Urinary bladder (tissue), 4 donors: ENCODE data around the gene BACE1. TPM values are rescaled to one million over a fixed set of nuclear protein-coding genes. Genes with fewer than 3 reads are reported as not detected.

ENCODE experiments used
- DNase-seq: peaks from one replicate; pipeline ENCODE4 v3.0.0-alpha.2; 2015; ENCODE audit errors: extremely low spot score
- H3K27ac ChIP-seq: one replicate; pipeline ENCODE4 v1.5.1; 2013; ENCODE audit warnings: low read depth, mild to moderate bottlenecking, moderate library complexity
- H3K36me3 ChIP-seq: one replicate; pipeline ENCODE4 v1.6.1; 2013; ENCODE audit warnings: mild to moderate bottlenecking, moderate library complexity; ENCODE audit not compliant: insufficient read depth
- H3K4me1 ChIP-seq: one replicate; pipeline ENCODE4 v1.6.1; 2013; ENCODE audit warnings: mild to moderate bottlenecking, moderate library complexity; ENCODE audit not compliant: insufficient read depth
- H3K4me3 ChIP-seq: one replicate; pipeline ENCODE4 v1.5.1; 2013; ENCODE audit warnings: low read depth, low read length
- WGBS: extraction: QIAGEN DNeasy Blood & Tissue Kit; methylation state at CpG from one replicate; pipeline ENCODE4 v1.1.7; 2013; 5-methylcytosine and 5-hydroxymethylcytosine counted together
- polyA plus RNA-seq: library from polyadenylated mRNA; stranded (reverse); fragments of 200-250 nt; gene quantifications from one replicate; pipeline ENCODE4 v1.2.3, GENCODE V29; 2013
- total RNA-seq: library from RNA; depleted of rRNA; stranded (reverse); fragments of >200 nt; gene quantifications from one replicate; pipeline ENCODE4 v1.2.3, GENCODE V29; 2014
- donor health status: healthy with polysubstance abuse.
- donor health status: healthy.

Gene BACE1
- total and polyA plus RNA-seq, 2 donors, result 19.1 to 20.0 TPM

DNA sequence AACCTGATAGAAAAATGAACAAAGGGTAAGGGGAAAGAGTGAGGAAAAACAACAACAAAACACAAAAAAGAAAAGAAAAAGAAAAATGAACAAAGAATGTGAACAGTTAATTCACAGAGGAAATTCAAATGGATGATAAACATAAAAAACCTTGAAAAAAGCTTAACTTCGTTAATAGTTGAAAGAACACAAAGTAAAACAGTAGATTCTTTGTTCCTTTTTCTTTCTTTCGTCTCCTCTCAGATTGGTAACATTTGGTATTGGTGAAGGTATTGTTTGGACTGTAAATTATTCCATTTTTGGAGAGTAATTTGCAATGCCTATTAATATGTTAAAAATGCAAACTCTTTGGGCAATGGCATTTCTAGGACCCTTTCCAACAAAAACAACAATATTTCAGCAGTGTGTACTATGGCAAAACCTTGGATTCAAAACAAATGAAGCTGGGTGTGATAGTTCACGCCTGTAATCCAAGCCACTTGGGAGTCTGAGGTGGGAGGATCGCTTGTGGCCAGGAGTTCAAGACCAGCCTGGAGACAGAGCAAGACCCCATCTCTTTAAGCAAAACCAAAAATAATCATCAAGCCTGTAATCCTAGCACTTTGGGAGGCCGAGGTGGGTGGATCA, 3.3 kb upstream of the BACE1 start:
- Histone ChIP-seq H3K27ac (no peak overlapping the region), H3K4me1 (no peaks in the 10 kb centered on the region), H3K36me3 (no peaks in the 10 kb centered on the region), H3K4me3 (no peak overlapping the region)
- no peak for DNase-seq
- 79% methylated on average over 5 of the region's 5 CpGs for WGBS

DNA sequence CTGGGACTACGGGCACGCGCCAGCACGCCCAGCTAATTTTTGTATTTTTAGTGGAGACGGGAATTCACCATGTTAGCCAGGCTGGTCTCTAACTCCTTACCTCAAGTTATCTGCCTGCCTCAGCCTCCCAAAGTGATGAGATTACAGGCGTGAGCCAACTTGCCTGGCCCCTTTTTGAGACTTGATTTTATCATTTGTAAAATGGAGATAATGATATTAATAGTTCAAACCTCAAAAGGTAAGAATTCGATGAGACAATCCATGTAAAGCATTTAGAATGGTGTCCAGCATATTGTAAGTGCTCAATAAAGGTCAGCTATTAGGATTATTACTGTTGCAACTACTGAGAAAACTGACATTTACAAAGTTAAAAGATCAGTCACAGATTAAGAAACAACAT, 2.7 kb upstream of the BACE1 start:
- WGBS, result 77% methylated on average over 7 of the region's 7 CpGs
- Histone ChIP-seq H3K4me3 (no peak overlapping the region), H3K36me3 (no peaks in the 10 kb centered on the region), H3K4me1 (no peaks in the 10 kb centered on the region), H3K27ac (no peak overlapping the region)
- no peak for DNase-seq

DNA sequence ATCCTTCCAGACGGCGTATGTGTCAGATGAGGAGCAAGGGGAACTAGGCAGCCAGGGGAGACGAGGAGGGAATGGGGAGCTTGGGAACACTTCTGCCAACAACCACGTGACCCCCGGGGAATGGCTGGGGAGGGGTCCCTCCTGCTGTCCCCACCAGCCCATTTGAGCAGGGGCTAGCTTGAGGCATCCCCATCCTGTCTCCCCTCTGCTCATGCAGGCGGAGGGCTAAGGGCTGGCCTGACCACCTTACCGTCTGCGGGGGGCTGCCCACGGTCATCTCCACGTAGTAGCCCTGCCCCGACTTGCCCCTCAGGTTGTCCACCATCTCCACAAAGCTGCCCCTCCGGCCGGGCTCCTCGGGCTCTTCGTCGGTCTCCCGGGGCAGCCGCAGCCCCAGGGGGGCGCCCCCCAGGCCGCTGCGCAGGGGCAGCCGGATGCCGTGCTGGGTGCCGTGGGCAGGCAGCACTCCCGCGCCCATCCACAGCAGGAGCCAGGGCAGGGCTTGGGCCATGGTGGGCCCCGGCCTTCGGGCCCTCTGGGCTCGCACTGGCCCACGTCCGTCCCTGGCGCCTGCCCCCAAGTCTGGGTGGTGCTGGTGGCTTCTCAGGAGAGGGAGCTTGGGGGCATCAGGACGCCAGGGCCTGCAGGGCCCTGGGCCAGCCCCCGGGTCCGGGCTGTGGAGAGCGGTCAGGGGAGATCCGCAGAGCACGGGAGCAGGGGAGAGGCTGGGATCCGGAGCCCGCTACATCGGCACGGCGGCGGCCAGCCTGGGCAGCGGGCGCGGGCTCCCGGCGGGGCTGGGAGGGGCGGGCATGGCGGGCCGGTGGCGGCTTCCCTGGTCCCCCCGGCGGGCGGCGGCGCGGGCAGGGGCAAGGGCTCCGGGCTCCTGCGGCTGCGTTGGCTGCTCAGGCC, 515 bp downstream of the BACE1 start:
- Histone ChIP-seq H3K36me3 (no peaks in the 10 kb centered on the region), H3K4me3 (peak overlapping the region; percentile 98), H3K4me1 (no peaks in the 10 kb centered on the region), H3K27ac (no peak overlapping the region)
- no peak for DNase-seq
- 2% methylated on average over 62 of the region's 62 CpGs for WGBS

DNA sequence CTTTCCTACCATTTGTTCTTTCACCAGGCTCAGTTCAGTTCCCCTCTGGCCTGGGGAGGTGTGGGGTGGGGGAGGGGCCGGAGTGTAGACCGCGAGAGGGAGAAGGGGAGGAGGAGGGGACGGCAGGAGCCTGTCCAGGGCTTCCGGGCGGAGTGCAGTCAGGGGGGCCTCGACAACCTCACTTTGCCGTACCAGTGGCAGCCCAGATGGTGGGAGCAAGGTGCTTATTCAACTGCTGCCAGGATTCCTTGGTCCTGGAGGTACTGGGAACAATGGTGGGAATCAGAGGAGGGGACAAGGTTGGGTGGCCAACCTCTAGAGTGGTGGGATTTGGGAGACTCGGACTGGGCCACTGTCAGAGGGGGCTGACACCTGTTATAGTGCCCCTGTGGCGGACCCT, 1.2 kb downstream of the BACE1 start:
- no peak overlapping the region for H3K27ac ChIP-seq
- DNase-seq, result no peak
- no peaks in the 10 kb centered on the region for H3K4me1 ChIP-seq
- WGBS, result 16% methylated on average over 10 of the region's 10 CpGs
- peak overlapping the region; percentile 98 for H3K4me3 ChIP-seq
- no peaks in the 10 kb centered on the region for H3K36me3 ChIP-seq

DNA sequence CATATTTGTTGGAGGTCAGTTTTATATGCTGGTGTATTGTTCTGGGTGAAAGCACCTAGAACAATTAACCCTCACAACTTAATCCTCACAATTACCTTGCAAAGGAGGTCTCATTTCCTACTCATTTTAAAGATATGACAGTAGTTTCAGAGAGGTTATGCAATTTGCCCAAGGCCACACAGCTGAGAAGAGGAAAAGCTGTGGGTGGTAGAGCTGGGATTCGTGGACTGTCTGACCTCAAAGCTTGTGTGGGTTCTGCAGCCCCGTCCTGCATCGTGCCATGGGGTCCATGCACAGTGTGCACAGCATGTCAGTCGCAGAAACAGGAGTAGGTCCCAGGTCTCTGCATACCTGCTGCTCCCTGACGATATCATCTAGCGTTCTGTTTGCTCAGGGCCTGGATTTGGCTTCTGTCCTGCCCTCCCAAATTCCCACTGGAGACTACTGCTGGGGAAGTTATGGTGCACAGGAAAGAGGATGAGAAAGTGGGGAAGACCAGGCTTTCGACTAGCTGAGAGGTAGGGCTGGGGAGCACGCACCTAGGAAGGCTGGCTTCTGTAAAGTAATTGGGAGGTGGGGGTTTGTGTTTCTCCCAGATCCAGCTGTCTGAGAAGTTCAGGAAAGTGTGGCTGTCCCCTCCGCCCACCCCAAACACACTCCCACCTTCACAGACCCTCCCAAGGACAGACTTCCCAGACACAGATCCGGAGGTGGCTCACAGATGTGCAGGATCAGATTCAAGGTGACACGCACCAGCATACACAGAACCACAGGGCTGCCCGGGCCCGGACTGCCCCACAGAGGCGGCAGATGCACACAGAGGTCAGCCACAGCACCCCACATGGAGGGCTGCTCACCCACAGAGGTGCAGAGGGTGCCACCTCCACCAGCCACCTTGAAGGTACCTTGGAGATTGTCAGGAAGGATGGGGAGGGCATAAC, 2.0 kb downstream of the BACE1 start:
- Histone ChIP-seq H3K36me3 (no peaks in the 10 kb centered on the region), H3K27ac (no peak overlapping the region), H3K4me1 (no peaks in the 10 kb centered on the region), H3K4me3 (no peak overlapping the region)
- WGBS, result 79% methylated on average over 14 of the region's 14 CpGs
- no peak for DNase-seq

DNA sequence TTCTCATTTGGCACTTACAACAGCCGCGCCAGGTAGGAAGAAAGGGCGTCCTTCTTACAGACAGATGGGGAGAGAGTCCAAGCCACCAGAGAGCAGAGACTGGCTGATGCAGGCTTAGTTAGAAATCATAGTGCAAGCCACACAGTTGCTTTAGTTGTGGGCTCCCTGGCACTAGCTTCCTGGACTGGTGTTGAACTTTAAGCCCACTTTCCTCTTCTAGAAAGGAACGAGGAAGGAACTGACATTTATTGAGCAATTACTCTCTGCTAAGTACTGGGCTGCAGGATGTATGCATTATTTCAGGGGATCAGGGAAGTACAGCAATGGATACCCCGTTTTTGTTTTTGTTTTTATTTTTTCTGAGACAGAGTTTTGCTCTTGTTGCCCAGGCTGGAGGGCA, 3.0 kb downstream of the BACE1 start:
- no peak overlapping the region for H3K4me3 ChIP-seq
- DNase-seq, result no peak
- no peak overlapping the region for H3K27ac ChIP-seq
- H3K36me3 ChIP-seq, result no peaks in the 10 kb centered on the region
- 79% methylated on average over 5 of the region's 5 CpGs for WGBS
- no peaks in the 10 kb centered on the region for H3K4me1 ChIP-seq

DNA sequence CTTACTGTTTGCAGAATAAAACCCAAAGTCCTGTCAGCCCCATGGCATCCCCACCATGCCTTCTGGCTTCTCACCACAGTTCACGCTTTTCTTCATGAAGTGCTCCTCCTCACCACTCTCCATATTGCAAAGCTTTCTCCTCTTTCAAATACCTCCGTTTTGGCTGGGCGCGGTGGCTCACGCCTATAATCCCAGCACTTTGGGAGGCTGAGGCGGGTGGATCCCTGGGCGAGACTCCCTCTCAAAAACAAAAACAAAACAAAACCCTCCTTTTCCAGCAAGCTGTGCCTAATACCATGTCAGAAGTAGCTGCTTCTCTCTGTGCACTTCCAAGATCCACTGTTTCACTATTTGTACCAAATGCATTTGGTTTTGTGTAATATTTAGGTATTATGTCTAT, 6.7 kb downstream of the BACE1 start:
- no peaks in the 10 kb centered on the region for H3K36me3 ChIP-seq
- no peak for DNase-seq
- H3K4me3 ChIP-seq, result no peak overlapping the region
- no peaks in the 10 kb centered on the region for H3K4me1 ChIP-seq
- no peak overlapping the region for H3K27ac ChIP-seq
- WGBS, result 87% methylated on average over 7 of the region's 7 CpGs

DNA sequence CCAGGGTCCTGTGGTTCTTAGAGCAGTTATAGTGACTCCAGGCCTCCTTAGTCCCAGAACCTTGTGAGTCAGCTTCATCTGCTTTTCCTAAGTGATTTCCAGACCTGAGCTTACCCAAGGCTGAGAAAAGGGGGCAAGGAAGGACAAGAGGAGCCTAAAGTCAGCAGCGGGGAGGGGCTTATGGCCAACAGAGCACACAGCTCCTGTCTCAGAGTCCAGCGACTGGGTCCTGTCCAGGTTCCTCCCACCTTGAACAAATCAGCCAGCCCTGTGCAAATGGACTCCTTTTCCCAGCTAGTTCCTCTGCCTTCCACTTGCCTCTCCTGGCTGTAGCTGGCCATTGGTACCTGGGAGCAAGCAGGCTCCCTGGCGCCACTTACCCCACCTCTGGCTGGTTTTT, 10.9 kb downstream of the BACE1 start:
- H3K36me3 ChIP-seq, result no peaks in the 10 kb centered on the region
- no peak for DNase-seq
- H3K4me1 ChIP-seq, result no peaks in the 10 kb centered on the region
- WGBS, result 95% methylated on average over 3 of the region's 3 CpGs
- H3K27ac ChIP-seq, result no peak overlapping the region
- H3K4me3 ChIP-seq, result no peak overlapping the region

DNA sequence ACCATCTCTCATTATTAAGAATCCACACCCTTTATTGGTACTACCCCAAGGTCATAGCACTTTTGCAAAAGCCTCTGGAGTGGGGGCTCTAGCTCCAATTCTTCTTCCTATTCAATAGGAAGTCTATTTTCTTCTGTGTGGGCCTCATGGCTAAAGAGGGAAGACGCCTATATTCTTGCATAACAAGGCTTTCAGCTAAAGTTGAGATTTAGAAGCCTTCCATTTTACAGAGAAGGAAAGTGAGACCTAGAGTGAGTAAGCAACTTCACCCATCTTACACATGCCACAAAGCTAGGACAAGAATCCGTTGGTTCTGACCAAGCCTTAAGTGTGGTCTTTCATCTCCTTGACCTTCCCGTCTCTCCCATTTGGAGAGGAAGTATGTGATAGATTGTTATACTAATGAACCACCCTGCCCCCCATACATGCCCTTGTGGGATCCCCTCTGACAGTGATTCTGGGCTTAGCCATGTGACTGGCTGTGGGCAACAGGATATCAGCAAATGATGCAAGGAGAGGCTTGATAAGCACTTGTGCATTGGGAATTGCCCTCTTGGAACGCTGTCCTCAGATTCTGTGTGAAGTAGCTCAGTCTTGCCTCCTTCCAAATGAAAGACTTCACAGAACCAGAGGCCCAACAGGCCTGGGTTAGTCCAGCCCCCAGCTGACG, 12.3 kb downstream of the BACE1 start:
- no peaks in the 10 kb centered on the region for H3K4me1 ChIP-seq
- 84% methylated on average over 5 of the region's 5 CpGs for WGBS
- no peaks in the 10 kb centered on the region for H3K36me3 ChIP-seq
- no peak overlapping the region for H3K27ac ChIP-seq
- H3K4me3 ChIP-seq, result no peak overlapping the region
- DNase-seq, result no peak

DNA sequence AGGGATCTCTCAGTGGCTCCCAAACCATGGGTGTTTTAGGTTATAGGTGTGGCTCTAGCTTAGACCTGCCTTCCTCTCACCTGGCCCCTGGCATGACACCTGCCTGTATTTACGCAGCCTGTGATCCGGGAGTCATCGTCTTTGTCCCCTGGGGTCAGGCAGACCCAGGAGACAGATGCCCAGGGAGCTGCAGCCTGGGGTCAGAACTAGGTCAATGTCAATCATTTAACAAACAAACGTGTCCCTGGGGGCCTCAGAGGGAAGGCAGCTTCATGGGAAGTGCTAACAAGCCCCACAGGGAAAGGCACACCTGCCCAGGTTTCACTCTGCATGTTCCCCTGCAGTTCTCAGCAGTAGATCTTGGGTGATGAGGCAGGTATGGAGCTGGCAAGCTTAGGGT, 13.0 kb downstream of the BACE1 start:
- Histone ChIP-seq H3K4me3 (no peak overlapping the region), H3K27ac (no peak overlapping the region), H3K4me1 (no peaks in the 10 kb centered on the region), H3K36me3 (no peaks in the 10 kb centered on the region)
- DNase-seq, result no peak
- 71% methylated on average over 4 of the region's 4 CpGs for WGBS

DNA sequence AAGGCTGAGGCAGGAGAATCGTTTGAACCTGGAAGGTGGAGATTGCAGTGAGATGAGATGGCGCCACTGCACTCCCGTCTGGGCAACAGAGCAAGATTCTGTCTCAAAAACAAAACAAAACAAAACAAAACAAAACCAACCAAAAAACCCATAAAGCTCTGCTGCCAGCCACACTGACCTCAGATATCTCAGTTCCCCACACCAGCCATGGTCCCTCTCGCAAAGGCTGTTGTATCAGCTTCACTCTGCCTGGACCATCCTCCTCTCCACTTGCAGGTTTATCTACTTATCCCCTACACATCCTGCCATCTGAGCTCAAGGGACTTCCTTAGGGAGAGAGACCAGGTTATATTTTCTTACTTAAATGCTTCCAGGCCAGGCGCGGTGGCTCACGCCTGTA, 13.8 kb downstream of the BACE1 start:
- 88% methylated on average over 7 of the region's 7 CpGs for WGBS
- no peaks in the 10 kb centered on the region for H3K36me3 ChIP-seq
- DNase-seq, result no peak
- H3K4me1 ChIP-seq, result no peaks in the 10 kb centered on the region
- no peak overlapping the region for H3K4me3 ChIP-seq
- no peak overlapping the region for H3K27ac ChIP-seq

DNA sequence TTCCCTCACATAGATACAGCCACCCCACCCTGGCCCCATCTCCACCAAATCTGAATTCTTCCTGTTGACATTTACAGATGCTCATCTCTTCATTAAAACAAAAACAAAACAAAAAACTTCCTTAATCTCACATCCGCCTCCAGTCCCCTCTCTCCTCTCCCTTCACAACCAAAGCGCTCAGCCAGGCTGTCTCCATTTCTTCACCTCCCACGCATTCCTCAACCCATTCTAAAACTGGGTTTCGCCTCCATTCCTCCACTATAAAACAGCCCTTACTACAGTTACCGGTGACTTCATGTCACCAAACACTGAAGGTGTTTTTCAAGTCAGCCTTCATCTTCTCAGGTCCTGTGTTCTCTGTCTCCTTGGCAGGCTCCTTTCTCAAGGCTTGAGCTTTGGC, 15.3 kb downstream of the BACE1 start:
- H3K4me3 ChIP-seq, result no peak overlapping the region
- H3K4me1 ChIP-seq, result no peaks in the 10 kb centered on the region
- H3K36me3 ChIP-seq, result no peaks in the 10 kb centered on the region
- no peak for DNase-seq
- H3K27ac ChIP-seq, result no peak overlapping the region
- 67% methylated on average over 5 of the region's 5 CpGs for WGBS

DNA sequence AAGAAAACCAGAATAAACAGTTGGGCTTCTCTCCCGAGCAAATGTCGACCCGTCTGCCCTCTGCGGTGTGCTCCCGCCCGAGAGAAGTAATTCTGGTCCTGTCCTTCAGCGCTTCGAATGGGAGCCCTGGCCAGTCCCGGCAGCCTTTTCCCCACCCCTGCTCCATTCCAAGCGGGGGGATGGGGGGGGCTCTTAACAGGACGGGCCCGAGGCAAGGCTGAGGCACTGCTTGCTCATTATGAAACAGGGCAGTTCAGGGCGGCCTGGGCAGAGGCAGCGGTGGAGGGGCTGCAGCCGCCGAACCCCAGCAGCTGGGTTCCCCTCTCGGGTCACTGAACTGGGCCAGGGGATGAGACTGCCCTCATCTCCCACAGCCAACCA, 15.8 kb downstream of the BACE1 start:
- H3K4me1 ChIP-seq, result no peaks in the 10 kb centered on the region
- DNase-seq, result peak; percentile 32
- no peaks in the 10 kb centered on the region for H3K36me3 ChIP-seq
- no peak overlapping the region for H3K4me3 ChIP-seq
- no peak overlapping the region for H3K27ac ChIP-seq
- 23% methylated on average over 17 of the region's 17 CpGs for WGBS
